HFF-Myc (cell line): ENCODE measurements around the gene MYEOV.

Experiments used
- DNase-seq: peaks from one replicate; pipeline ENCODE4 v3.0.0-alpha.2; 2011; ENCODE audit warnings: low read depth; ENCODE audit errors: extremely low read depth
- H3K4me3 ChIP-seq: replicated peaks from 2 replicates; pipeline ENCODE4 v1.5.1; 2011; ENCODE audit warnings: low read depth, mild to moderate bottlenecking, control low read depth, low read length
- CTCF ChIP-seq: IDR thresholded peaks from 2 replicates; pipeline ENCODE4 v1.5.1; 2012; ENCODE audit warnings: mild to moderate bottlenecking, low read depth, low read length, control low read depth; ENCODE audit errors: missing control alignments

MYEOV gene

DNA sequence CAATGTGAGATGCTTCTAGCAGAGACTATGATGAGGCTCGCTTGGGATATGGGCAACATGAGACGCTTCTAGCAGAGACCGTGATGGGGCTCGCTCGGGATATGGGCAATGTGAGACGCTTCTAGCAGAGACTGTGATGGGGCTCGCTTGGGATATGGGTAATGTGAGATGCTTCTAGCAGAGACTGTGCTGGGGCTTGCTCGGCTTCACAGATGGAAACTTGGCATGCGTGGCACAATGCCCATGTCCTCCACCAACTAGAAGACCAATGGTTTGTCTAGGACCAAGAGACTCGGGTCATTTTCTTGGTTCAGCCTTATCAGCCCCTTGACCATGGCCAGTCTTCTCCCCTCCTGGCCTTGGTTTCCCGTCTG is 7.1 kb downstream of the MYEOV start:
- DNase-seq, result no peak
- no peak for TF ChIP-seq CTCF
- H3K4me3 ChIP-seq, result no peak overlapping the region

GRCh38 chr11:69301455-69302401 is 7.8 kb downstream of the MYEOV start:
- no peak overlapping the region for H3K4me3 ChIP-seq
- peak; percentile 88 for DNase-seq
- TF ChIP-seq CTCF, result no peak

- DNase-seq, result no peak
- no peak overlapping the region for H3K4me3 ChIP-seq
- TF ChIP-seq CTCF, result no peak
These were observed 8.6 kb downstream of the MYEOV start for GRCh38 chr11:69302447-69303020.

DNA sequence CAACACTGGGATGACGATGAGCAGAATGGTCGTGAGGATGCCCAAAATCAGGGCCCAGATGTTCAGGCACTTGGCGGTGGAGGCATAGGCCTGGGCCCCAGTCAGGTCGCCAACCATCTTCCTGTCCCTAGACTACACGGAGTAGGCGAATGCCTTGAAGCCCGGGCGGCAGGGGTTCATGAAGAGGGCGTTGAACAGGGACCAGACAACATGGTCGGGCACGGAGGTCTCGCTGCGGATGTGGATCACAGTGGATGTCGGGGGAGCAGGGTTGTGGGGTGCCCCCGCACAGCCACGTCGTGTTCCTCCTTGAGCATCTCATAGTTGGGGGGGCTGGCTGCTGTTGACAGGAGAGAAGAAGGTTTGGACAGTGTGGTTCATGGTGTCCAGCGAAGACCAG is 9.5 kb downstream of the MYEOV start:
- no peak overlapping the region for H3K4me3 ChIP-seq
- DNase-seq, result no peak
- TF ChIP-seq CTCF, result no peak

DNA sequence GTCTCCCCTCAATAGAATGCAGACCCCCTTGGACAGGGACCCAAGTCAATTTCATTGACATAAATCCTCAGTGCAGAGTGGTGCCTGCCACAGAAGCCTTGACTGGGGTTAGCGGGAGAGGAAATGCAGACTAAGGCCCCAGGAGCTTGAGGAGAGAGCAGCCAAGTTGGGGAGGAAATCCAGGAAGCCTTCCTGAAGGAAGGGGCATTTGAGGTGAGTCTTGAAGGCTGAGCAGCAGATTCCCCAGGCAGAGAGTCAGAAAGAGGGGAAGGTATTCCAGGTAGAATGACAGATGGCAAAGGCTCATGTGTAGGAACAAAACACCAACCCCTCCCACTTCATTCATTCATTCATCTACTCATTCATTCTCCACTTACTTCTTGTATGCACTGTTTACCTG is 10.3 kb downstream of the MYEOV start:
- H3K4me3 ChIP-seq, result no peak overlapping the region
- no peak for DNase-seq
- no peak for TF ChIP-seq CTCF

- H3K4me3 ChIP-seq, result no peak overlapping the region
- no peak for DNase-seq
- TF ChIP-seq CTCF, result no peak
These were observed 10.7 kb downstream of the MYEOV start for GRCh38 chr11:69304686-69305085.
